GM19193 (cell line): Measurements from ENCODE around the gene CERK.

Experiments
- POLR2A ChIP-seq: IDR thresholded peaks from 4 replicates; pipeline ENCODE4 v1.6.1; 2011; ENCODE audit not compliant: insufficient read depth, insufficient read length; ENCODE audit errors: extremely low read depth

The CERK gene

GRCh38 chr22:46676479-46676878 is 61.6 kb downstream of the CERK start:
- no peak for TF ChIP-seq POLR2A

GRCh38 chr22:46675938-46676337 is 62.1 kb downstream of the CERK start:
- no peak for TF ChIP-seq POLR2A

DNA sequence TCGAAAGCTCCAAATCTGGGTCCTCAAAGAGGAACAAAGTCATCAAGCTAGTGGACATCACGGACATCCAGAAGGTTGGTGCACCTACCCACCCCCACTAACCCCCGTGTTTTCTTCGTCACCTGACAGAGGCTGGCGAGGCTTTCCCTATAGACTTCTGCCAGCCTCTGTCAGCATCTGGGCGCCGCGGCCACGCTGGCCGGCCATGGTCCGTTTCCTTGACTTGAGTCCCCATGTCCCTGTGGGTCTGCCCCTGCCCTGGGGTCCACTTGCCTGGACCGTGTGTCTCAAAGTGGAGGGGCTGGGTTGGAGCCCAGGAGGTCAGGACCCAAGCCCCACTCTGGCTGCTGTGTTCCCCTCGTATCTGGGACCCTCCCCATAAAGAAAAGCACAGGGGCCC is 62.6 kb downstream of the CERK start:
- TF ChIP-seq POLR2A, result no peak

- TF ChIP-seq POLR2A, result no peak
These were observed 63.1 kb downstream of the CERK start for GRCh38 chr22:46674906-46675305.

GRCh38 chr22:46674367-46674781 is 63.7 kb downstream of the CERK start:
- no peak for TF ChIP-seq POLR2A

- no peak for TF ChIP-seq POLR2A
These were observed 64.3 kb downstream of the CERK start for GRCh38 chr22:46673662-46674236.

- no peak for TF ChIP-seq POLR2A
These were observed 64.8 kb downstream of the CERK start for GRCh38 chr22:46673205-46673604.

- TF ChIP-seq POLR2A, result no peak
These were observed 65.3 kb downstream of the CERK start for GRCh38 chr22:46672731-46673130.

GRCh38 chr22:46671824-46672432 is 66.1 kb downstream of the CERK start:
- TF ChIP-seq POLR2A, result no peak

- TF ChIP-seq POLR2A, result no peak
These were observed 68.9 kb downstream of the CERK start for GRCh38 chr22:46669201-46669600.

GRCh38 chr22:46668116-46668515 is 69.9 kb downstream of the CERK start:
- TF ChIP-seq POLR2A, result no peak

DNA sequence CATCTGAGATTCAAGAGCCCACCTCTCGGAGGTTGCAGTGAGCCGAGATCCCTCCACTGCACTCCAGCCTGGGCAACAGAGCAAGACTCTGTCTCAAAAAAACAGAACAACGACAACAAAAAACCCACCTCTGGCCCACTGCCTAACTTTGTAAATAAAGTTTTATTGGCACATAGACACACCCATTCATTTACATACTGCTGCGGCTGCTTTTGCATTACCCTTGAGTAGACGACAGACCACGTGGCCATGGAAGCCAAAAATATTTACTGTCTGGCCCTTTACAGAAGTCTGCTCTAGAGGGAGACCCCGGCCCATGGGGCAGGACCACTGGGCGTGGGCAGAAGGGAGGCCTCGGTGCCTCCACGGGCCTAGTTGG is 70.8 kb downstream of the CERK start:
- TF ChIP-seq POLR2A, result no peak

GRCh38 chr22:46666577-46667244 is 71.3 kb downstream of the CERK start:
- TF ChIP-seq POLR2A, result no peak

GRCh38 chr22:46665751-46666280 is 72.2 kb downstream of the CERK start:
- no peak for TF ChIP-seq POLR2A

GRCh38 chr22:46665151-46665695 is 72.8 kb downstream of the CERK start:
- TF ChIP-seq POLR2A, result no peak
